Breast epithelium (tissue), 3 donors: ENCODE results near the gene SPAG6.

Experiments used
- POLR2A ChIP-seq: fragments of 450-650 bp; IDR thresholded peaks from one replicate; pipeline ENCODE4 v1.6.1; 2016; ENCODE audit warnings: antibody characterized with exemption, mild to moderate bottlenecking, moderate library complexity
- POLR2AphosphoS5 ChIP-seq, 3 donors: sonication (generic); formaldehyde crosslinking; IDR thresholded peaks; one replicate each; pipeline ENCODE4 v1.6.1; 2017; ENCODE audit warnings: antibody characterized with exemption in 3 of 3
- TF ChIP-seq, protein P1 (sequence below), 3 donors: fragments of 450-650 bp; IDR thresholded peaks; one replicate each; pipeline ENCODE4 v1.5.1; 2016 to 2017; ENCODE audit warnings: antibody characterized with exemption in 3 of 3, mild to moderate bottlenecking in 3 of 3, moderate library complexity in 3 of 3

DNA sequence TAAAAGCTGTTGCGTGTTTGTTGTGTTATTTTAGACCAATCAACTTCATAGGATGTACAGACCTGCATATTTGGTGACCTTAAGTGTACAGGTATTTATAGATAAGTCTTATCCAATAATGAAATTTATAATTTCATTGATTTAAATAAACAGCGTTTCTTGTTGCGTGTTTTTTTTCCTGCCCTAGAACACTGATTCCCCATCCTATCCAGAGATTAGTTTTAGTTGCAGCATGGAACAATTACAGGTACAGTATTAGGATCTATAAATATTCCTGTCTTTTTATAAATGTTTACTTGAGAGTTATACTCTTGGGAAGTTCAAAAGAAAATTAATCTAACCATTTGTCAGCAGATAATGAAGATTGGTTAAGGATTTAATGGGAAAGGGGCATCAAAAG is 26.5 kb upstream of the SPAG6 start:
- TF ChIP-seq POLR2A (no peak), POLR2AphosphoS5 (IDR thresholded peaks at IDR 0.05) (no peak)
- TF ChIP-seq, protein P1, sequence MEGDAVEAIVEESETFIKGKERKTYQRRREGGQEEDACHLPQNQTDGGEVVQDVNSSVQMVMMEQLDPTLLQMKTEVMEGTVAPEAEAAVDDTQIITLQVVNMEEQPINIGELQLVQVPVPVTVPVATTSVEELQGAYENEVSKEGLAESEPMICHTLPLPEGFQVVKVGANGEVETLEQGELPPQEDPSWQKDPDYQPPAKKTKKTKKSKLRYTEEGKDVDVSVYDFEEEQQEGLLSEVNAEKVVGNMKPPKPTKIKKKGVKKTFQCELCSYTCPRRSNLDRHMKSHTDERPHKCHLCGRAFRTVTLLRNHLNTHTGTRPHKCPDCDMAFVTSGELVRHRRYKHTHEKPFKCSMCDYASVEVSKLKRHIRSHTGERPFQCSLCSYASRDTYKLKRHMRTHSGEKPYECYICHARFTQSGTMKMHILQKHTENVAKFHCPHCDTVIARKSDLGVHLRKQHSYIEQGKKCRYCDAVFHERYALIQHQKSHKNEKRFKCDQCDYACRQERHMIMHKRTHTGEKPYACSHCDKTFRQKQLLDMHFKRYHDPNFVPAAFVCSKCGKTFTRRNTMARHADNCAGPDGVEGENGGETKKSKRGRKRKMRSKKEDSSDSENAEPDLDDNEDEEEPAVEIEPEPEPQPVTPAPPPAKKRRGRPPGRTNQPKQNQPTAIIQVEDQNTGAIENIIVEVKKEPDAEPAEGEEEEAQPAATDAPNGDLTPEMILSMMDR (IDR thresholded peaks at IDR 0.05) = no peak
